D721Med (cell line): ENCODE results near the gene SLC4A1.
A peak's percentile ranks its signal among the peaks of the same experiment; 100 is the strongest.

Experiments used
- DNase-seq: peaks from one replicate; pipeline ENCODE4 v3.0.0; 2011; ENCODE audit warnings: low spot score; ENCODE audit not compliant: insufficient read length
- FAIRE-seq: peaks from 2 replicates; lab custom pipeline; 2011; peaks lifted over from hg19 to GRCh38; lab: Jason Lieb, UNC
- CTCF ChIP-seq: IDR thresholded peaks from 2 replicates; pipeline ENCODE4 v1.5.1; 2012; ENCODE audit warnings: mild to moderate bottlenecking, control low read depth; ENCODE audit not compliant: insufficient read depth; ENCODE audit errors: missing control alignments

SLC4A1 gene

GRCh38 chr17:44205962-44206824 lies 61.7 kb downstream of the SLC4A1 start:
- DNase-seq (no peak), FAIRE-seq (no peak)
- TF ChIP-seq CTCF, result no peak

DNA sequence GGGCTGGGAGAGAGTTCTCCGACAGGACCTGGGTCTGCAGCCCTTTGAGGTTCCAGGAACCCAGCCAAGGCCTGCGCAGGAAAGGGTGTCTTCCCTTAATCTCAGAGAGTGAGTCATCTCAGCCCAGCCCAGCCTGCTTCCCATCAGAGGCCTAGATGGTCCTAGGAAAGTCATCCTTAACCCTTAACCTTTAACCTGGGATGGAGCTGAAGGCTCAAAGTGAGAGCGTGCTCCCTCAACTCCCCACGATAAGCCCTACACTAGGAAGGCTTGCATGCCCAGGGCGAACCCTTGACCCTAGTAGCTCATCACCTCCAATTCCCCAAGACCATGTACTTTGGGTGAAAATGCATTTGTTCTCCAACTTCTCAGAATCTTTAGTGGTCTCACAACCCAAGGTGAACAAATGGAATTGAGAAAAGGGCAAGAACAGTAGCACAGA lies 63.5 kb downstream of the SLC4A1 start:
- DNase-seq (no peak), FAIRE-seq (no peak)
- TF ChIP-seq CTCF, result no peak

GRCh38 chr17:44203731-44204440 lies 64.0 kb downstream of the SLC4A1 start:
- TF ChIP-seq CTCF, result peak; percentile 81
- DNase-seq (peak; percentile 54), FAIRE-seq (no peak)

GRCh38 chr17:44202756-44203155 lies 65.2 kb downstream of the SLC4A1 start:
- DNase-seq, result no peak
- no peak for TF ChIP-seq CTCF
- FAIRE-seq, result no peak

GRCh38 chr17:44200478-44201155 lies 67.3 kb downstream of the SLC4A1 start:
- FAIRE-seq, result no peak
- no peak for TF ChIP-seq CTCF
- no peak for DNase-seq

DNA sequence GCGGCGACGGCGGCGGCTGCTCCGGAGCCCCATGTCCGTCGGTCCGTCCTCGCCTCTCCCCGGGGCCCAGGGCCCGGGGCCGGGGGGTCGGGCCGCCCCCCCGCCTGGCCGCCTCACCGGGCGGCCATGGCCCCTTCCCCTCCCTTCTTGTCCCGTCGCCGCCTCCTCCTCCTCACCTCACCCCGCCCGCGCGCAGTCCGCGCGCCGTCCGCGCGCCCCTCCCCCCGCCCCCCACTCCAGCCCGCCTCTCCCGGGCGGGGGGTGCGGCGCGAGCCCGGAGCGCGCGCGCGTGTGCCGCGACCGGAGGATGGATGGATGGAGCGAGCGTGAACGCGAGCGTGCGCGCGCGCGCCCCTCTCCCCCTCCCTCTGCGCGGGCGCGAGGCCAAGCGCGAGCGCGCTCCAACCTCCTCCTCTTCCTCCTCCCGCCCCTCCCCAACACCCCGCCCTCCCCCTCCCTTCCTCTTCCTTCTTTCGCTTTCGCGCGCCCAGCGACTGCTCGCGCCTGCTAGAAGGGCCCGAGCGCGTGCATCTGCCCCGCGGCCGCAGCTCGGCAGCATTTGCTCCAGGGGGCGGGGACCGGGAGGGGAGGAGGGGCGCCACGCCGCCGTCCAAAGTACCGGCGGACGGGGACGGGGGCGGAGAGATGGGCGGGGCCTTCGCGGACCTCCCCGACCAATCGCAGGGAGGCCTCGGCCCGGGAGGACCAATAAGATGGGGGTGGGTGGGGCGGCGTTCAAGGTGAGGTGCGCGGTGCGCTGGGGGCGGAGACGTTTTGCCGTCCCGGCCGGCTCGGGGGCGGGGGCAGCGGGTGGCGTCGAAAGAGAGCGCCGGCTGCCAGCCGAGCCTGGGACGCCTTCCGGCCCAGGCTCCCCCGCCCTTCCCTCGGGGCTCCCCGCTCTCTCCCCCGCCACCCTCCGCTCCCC lies 68.1 kb downstream of the SLC4A1 start, which contains the start of gene ATXN7L3:
Gene ATXN7L3 (minus strand): TSS at position 332 of the 925 bp plus-strand sequence. CDS start 1,814 bp downstream, outside the sequence.
- TF ChIP-seq CTCF, result no peak
- no peak for FAIRE-seq

More for the DNA sequence above, 68.1 kb downstream of the SLC4A1 start, which contains the start of gene ATXN7L3:
- DNase-seq, result peak; percentile 99
